Pancreas (tissue), 10 donors: ENCODE data around the gene C12orf75. TPM values are rescaled to one million over a fixed set of nuclear protein-coding genes. Genes with fewer than 3 reads are reported as not detected.

Experiments used
- ATAC-seq, 4 donors: fragments of 200-7000 bp; cut with Tn5 transposase; one replicate each; pipeline versions ENCODE4 v1.8.0 to v1.9.1; 2020; ENCODE audit warnings: mild to moderate bottlenecking in 4 of 4, moderate library complexity in 4 of 4
- DNase-seq, 6 donors: peaks; one replicate each; pipeline ENCODE4 v3.0.0-alpha.2; 2020
- FAIRE-seq: peaks from 2 replicates; lab custom pipeline; 2012; peaks lifted over from hg19 to GRCh38; lab: Jason Lieb, UNC
- H3K27ac ChIP-seq, 4 donors: fragments of 200-600 bp; sonication (generic); 1 replicate in 3 of 4; 2 replicates in 1 of 4; pipeline versions ENCODE4 v1.5.0 to v1.8.0; 2020
- H3K27me3 ChIP-seq, 4 donors: fragments of 200-600 bp; one replicate each; pipeline ENCODE4 v1.8.0; 2021
- H3K36me3 ChIP-seq, 3 donors: fragments of 200-600 bp; sonication (generic) in 1 of 3; one replicate each; pipeline versions ENCODE4 v1.5.0 to v1.8.0; 2020 to 2021
- H3K4me1 ChIP-seq, 3 donors: fragments of 200-600 bp; one replicate each; pipeline ENCODE4 v1.8.0; 2021
- H3K4me3 ChIP-seq, 4 donors: fragments of 200-600 bp; sonication (generic) in 2 of 4; one replicate each; pipeline versions ENCODE4 v1.5.0 to v1.8.0; 2020 to 2021
- H3K9me3 ChIP-seq, 4 donors: fragments of 200-600 bp; one replicate each; pipeline ENCODE4 v1.8.0; 2021
- WGBS, 2 donors: extraction: QIAGEN DNeasy Blood & Tissue Kit; methylation state at CpG; one replicate each; pipeline ENCODE4 v1.1.7; 2013; 5-methylcytosine and 5-hydroxymethylcytosine counted together
- intact Hi-C, 3 donors: fragments of 100-400 bp; cut with DNase I; formaldehyde crosslinking; loops; one replicate each; pipeline versions ENCODE4 v1.11.1 to v1.14.2; 2022
- polyA plus RNA-seq, 2 donors: library from polyadenylated mRNA; stranded (reverse); fragments of 200-250 nt; gene quantifications; one replicate each; pipeline ENCODE4 v1.2.3, GENCODE V29; 2013
- total RNA-seq, 6 donors: library from RNA; stranded (reverse); fragmentation: NEBNext Ultra II Directional in 4 of 6; extraction: Animal tissue kit (Norgen Biotek cat#: 25700) in 4 of 6; gene quantifications; one replicate each; pipeline versions ENCODE4 v1.2.1 to v1.2.4, GENCODE V29; 2021 to 2023
- TF ChIP-seq, protein P1 (sequence below), 4 donors: fragments of 200-600 bp; sonication (generic) in 3 of 4; IDR thresholded peaks; one replicate each; pipeline versions ENCODE4 v1.5.0 to v1.8.0; 2021; ENCODE audit warnings: antibody characterized with exemption in 4 of 4
- donor health status: healthy with polysubstance abuse.
- donor health status: DM: no; HTN: no; CAD: no; lungs with moderate emphysema.
- donor health status: DM: no; HTN: no; CAD: no.
- donor health status: control.
- donor health status: control.
- donor health status: Bipolar disorder and iron deficiency.
- donor health status: DM: yes; HTN: yes; CAD: no.
- donor health status: DM: no; HTN: no; CAD: no.
- donor health status: DM: no; HTN: no; CAD: no.
- donor health status: DM: yes; HTN: yes; CAD: no.

C12orf75 gene
- total and polyA plus RNA-seq, 8 donors, result 20.2 to 104 (median 43.5) TPM

DNA sequence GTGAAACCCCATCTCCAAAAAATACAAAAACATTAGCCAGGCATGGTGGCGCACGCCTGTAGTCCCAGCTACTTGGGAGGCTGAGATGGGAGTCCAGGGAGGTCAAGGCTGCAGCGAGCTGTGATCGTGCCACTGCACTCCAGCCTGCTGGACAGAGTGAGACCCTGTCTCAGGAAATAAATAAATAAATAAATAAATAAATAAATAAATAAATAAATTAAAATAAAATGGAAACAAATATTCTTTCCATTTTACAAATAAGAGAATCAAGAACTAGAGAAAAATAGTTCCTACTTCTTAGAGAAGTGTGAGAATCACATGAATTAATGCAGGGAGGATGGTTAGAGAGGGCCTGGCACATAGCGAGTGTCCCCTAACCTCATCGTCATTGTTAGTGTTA, 53.7 kb downstream of the C12orf75 start:
- intact Hi-C loops, result no loop called here
- no peak for ATAC-seq

DNA sequence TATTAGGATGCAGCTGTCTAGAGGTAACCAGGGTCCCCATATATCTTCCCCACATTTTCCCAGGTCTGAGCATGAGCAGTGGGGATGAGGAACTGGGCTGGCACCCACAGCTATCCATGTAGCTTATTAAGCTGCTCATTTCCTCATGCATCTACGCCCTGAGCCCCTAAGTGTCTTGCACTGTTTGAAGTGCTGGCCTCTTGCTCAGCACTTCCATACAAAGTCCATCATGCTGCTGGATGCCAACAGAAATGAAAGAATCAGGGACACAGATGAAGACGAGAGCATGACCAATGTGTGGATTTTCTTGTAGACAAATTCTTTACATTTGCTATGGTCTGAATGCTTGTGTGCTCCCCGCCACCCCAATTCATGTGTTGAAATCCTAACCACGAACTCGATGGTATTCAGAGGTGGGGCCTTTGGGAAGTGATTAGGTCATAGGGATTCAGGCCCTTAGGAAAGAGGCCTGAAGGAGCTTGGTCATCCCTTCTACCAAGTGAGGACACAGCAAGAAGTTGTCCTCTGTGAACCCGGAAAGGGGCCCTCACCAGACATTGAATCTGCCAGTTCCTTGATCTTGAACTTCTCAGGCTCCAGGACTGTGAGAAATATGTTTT, 54.5 kb downstream of the C12orf75 start:
- no peak for FAIRE-seq
- TF ChIP-seq, protein P1, sequence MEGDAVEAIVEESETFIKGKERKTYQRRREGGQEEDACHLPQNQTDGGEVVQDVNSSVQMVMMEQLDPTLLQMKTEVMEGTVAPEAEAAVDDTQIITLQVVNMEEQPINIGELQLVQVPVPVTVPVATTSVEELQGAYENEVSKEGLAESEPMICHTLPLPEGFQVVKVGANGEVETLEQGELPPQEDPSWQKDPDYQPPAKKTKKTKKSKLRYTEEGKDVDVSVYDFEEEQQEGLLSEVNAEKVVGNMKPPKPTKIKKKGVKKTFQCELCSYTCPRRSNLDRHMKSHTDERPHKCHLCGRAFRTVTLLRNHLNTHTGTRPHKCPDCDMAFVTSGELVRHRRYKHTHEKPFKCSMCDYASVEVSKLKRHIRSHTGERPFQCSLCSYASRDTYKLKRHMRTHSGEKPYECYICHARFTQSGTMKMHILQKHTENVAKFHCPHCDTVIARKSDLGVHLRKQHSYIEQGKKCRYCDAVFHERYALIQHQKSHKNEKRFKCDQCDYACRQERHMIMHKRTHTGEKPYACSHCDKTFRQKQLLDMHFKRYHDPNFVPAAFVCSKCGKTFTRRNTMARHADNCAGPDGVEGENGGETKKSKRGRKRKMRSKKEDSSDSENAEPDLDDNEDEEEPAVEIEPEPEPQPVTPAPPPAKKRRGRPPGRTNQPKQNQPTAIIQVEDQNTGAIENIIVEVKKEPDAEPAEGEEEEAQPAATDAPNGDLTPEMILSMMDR (IDR thresholded peaks at IDR 0.05), result no peak
- no peaks in the 10 kb centered on the region for H3K27me3 ChIP-seq
- no peak overlapping the region for H3K4me3 ChIP-seq
- H3K36me3 ChIP-seq, result no peaks in the 10 kb centered on the region
- no peaks in the 10 kb centered on the region for H3K9me3 ChIP-seq
- no peak overlapping the region for H3K27ac ChIP-seq
- peaks cover 0 to 4% (median 0%) of the 10 kb centered on the region in 3 donors for H3K4me1 ChIP-seq
- DNase-seq, result no peak
- intact Hi-C loops, result no loop called here
- 70 to 80% methylated on average over 6 of the region's 6 CpGs for WGBS, 2 donors
- ATAC-seq, result no peak

More for the DNA sequence above, 53.7 kb downstream of the C12orf75 start:
- no peak for FAIRE-seq
- no peak overlapping the region for H3K4me3 ChIP-seq
- TF ChIP-seq, protein P1 (IDR thresholded peaks at IDR 0.05), result no peak
- H3K27me3 ChIP-seq, result no peaks in the 10 kb centered on the region
- no peaks in the 10 kb centered on the region for H3K9me3 ChIP-seq
- no peak for DNase-seq
- peaks cover 0 to 4% (median 0%) of the 10 kb centered on the region in 3 donors for H3K4me1 ChIP-seq
- H3K27ac ChIP-seq, result no peak overlapping the region
- WGBS, 2 donors, result 82 to 86% methylated on average over 6 of the region's 6 CpGs
- no peaks in the 10 kb centered on the region for H3K36me3 ChIP-seq

DNA sequence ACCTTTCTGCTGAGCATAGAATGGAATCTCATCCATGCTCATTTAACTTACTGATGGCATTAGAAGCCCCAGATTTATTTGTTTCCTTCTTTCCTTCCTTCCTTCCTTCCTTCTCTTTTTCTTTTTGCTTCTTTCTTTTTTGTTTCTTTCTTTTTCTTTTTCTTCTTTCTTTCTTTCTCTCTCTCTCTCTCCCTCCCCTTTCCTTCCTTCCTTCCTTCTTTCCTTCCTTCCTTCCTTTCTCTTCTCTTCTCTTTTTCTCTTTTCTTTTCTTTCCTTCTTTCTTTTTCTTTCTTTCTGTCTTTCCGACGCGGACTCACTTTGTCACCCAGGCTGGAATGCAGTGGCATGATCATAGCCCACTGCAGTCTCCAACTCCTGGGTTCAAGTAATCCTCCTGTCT, 55.9 kb downstream of the C12orf75 start:
- DNase-seq (no peak), ATAC-seq (no peak), FAIRE-seq (no peak)
- Histone ChIP-seq H3K9me3 (no peaks in the 10 kb centered on the region), H3K4me3 (no peak overlapping the region), H3K27ac (no peak overlapping the region), H3K4me1 (peaks cover 0 to 4% (median 0%) of the 10 kb centered on the region in 3 donors), H3K36me3 (no peaks in the 10 kb centered on the region), H3K27me3 (no peaks in the 10 kb centered on the region)
- intact Hi-C loops, result no loop called here
- 97 to 98% methylated on average over 3 of the region's 3 CpGs for WGBS, 2 donors
- TF ChIP-seq, protein P1 (IDR thresholded peaks at IDR 0.05), result no peak

DNA sequence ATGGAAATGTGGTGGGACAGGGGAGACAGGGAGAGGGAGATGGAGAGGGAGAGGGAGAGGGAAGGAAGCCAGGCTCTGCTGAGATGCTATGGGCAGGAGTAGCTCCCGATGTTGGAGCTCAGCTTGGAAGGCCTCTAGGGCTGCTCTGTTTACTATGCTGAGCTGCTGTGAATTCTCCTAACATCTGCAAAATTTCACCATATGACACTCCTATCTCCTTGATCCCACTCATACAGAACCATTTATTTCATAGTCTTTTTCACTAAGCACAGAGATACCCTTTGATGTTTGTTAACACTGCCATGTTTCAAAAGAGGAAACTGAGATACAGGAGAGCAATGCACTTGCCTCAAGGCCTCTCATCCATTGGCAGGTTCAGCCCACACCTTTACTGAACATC, 60.7 kb downstream of the C12orf75 start:
- ATAC-seq (no peak), DNase-seq (no peak), FAIRE-seq (no peak)
- H3K4me3 ChIP-seq, result no peak overlapping the region
- H3K27ac ChIP-seq, result no peak overlapping the region
- TF ChIP-seq, protein P1 (IDR thresholded peaks at IDR 0.05), result no peak
- WGBS, 2 donors, result 92 to 94% methylated on average over 1 of the region's 1 CpG
- H3K4me1 ChIP-seq, result no peaks in the 10 kb centered on the region
- intact Hi-C loops, result no loop called here
- H3K27me3 ChIP-seq, result no peaks in the 10 kb centered on the region
- no peaks in the 10 kb centered on the region for H3K36me3 ChIP-seq
- H3K9me3 ChIP-seq, result no peaks in the 10 kb centered on the region

DNA sequence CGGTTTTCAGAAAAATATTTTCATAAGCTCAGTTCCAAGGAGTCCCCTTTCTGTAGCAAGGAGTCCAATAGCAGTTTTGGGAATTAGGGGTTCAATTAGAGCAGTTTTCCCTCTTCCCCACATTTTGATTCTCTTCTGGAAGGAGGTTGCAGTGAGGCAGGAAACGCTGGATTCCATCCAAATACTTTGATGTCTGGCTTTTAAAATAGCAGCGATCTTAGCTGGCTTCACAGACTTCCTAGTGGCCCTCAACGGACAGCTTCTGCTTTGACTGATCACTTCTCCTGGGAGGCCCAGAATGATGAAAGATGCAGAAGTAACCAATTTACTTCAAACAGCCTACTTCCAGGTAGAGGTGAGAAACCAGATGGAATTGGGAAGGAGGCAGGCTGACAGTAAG, 63.1 kb downstream of the C12orf75 start:
- intact Hi-C loops, result no loop called here
- H3K4me1 ChIP-seq, result no peaks in the 10 kb centered on the region
- H3K27ac ChIP-seq, result no peak overlapping the region
- H3K36me3 ChIP-seq, result no peaks in the 10 kb centered on the region
- TF ChIP-seq, protein P1 (IDR thresholded peaks at IDR 0.05), result no peak
- no peak for DNase-seq
- FAIRE-seq, result no peak
- no peaks in the 10 kb centered on the region for H3K9me3 ChIP-seq
- no peak overlapping the region for H3K4me3 ChIP-seq
- no peak for ATAC-seq
- no peaks in the 10 kb centered on the region for H3K27me3 ChIP-seq
- 51 to 64% methylated on average over 4 of the region's 4 CpGs for WGBS, 2 donors
